Measurements from ENCODE around the gene SPOCD1.

The SPOCD1 gene

DNA sequence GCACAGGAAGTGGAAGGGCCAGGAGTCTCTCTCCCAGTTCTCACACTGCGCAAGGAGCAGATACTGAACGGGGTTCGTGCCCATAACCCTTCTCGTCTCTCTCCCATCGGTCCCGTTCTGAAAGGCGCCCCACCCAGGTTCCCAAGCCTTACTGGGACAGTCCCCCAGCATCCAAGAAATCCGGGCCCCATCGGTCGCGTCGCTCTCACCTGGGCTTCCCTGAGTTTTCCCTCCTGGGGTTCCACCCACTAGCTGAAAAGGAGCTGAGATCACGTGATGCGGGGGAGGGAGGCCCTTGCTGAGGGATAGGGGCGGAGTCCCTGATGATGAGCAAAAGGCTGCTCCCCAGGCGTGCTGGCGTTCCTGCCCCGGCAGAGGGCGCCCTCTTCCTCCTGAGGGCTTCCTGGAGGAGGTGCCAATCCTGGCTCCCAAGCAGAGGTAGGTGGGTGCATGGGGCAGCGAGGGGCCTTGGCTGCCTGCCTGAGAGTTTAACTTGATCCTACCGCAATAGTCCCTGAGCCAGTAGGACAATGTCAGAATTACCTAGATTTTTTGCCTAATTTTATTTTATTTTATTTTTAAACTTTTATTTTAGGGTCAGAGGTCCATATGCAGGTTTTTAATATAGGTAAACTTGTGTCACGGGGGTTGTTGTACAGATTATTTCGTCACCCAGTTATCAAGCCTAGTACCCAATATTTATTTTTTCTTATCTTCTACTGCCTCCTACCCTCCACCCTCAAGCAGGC, at the start of gene SPOCD1:
Gene SPOCD1 (minus strand): TSS at position 271 of the 749 bp plus-strand sequence. CDS start 689 bp downstream, outside the sequence.
- peak; percentile 70 to 85 for DNase-seq (ENCODE audit: low read depth in 1 of 2, low spot score in 1 of 2)

DNA sequence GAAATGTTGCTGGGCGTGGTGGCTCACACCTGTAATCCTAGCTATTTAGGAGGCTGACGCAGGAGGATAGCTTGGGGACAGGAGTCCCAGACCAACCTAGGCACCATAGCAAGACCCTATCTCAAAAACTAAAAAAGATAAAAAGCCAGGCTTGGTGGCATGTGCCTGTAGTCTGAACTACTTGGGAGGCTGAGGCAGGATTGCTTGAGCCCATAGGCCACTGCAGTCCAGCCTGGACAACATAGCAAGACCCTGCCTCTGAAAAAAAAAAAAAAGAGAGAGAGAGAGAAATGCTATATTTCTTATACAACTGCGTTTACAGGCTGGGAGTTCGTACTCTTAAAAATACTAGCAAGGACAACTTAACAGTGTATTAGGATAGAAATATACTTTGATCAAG, 46.2 kb upstream of the SPOCD1 start:
- no peak for DNase-seq (ENCODE audit: low read depth in 1 of 2, low spot score in 1 of 2)

DNA sequence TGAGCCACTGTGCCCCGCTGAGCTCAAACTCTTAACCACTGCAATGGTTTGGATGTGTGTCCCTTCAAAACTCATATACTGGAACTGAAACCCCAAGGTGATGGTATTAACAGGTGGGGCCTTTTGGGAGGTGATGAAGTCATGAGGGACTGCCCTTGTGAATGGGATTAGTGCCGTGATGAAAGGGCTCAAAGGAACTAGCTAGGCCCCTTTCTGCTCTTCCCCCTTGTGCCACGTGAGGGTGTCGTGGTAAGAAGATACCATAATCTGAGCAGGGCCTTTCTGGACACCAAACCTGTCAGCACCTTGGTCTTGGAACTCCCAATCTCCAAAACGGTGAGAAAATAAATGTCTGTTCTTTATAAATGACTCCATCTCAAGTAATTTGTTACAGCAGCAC, 45.5 kb upstream of the SPOCD1 start:
- no peak for DNase-seq (ENCODE audit: low read depth in 1 of 2, low spot score in 1 of 2)

DNA sequence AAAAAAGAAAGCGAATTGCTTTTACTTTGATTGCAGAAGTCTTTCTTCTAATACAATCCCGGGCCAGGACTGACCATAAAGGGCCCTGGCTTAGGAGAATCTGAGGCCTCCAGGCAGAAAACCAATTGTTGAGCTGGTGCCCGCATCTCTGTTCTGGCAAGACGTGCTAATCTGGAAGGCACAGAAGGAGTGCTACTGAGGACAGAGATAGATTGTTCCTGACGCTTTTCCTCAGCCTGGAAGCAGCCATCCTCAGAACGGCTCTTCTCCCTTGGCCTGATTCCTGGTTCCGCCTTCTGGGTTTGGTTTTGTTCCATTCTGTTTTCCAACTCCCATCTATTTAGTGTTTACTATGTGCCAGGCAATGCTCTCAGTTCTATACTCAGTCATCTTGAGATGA, 44.8 kb upstream of the SPOCD1 start:
- no peak for DNase-seq (ENCODE audit: low read depth in 1 of 2, low spot score in 1 of 2)

DNA sequence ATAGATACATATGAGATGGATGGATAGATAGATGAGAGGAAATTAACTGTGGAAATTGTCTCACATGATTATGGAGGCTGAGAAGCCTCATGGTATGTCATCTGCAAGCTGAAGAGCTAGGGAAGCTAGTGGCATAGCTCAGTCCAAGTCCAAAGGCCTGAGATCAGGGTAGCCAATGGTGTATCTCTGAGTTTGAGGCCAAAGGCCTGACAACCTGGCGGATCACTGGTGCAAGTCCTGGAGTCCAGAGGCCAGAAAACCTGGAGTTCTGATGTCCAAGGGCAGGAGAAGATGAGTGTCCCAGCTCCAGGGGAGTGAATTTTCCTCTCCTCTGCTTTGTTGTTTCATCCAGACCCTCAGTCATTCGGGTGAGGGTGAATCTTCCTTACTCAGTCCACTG, 43.9 kb upstream of the SPOCD1 start:
- DNase-seq (ENCODE audit: low read depth in 1 of 2, low spot score in 1 of 2): no peak

DNA sequence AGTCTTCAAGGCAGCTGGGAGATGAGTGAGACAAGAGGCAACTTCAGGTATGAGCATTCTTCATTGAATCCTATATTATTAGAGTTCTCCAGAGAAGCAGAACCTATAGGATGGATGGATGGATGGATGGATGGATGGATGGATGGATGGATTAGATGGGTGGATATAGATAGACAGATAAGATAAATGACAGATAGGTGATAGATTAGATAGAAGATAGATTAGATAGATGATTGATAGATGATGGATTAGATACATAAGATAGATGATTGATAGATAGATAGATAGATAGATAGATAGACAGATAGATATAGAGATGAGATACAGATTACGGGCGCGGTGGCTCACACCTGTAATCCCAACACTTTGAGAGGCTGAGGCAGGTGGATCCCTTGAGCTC, 43.2 kb upstream of the SPOCD1 start:
- no peak for DNase-seq (ENCODE audit: low read depth in 1 of 2, low spot score in 1 of 2)

DNA sequence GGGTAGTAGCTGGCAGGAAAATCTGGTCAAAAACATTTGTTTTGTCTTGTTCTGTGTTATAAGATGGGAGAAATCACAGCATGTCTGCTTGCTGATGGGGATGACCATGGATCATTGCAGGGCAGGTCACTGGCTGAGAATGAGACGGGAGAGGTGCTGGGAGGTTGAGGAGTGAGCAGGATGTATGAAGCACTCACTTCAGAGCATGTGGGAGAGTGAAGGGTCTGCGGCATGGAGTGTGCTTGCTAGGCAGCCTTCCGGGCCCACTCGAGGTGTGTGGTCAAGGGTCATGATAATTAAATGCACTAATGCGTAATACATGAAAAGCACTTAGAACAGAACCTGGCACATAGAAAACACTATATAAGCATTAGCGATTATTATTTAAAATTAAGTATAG, 42.0 kb upstream of the SPOCD1 start:
- DNase-seq (ENCODE audit: low read depth in 1 of 2, low spot score in 1 of 2): no peak

DNA sequence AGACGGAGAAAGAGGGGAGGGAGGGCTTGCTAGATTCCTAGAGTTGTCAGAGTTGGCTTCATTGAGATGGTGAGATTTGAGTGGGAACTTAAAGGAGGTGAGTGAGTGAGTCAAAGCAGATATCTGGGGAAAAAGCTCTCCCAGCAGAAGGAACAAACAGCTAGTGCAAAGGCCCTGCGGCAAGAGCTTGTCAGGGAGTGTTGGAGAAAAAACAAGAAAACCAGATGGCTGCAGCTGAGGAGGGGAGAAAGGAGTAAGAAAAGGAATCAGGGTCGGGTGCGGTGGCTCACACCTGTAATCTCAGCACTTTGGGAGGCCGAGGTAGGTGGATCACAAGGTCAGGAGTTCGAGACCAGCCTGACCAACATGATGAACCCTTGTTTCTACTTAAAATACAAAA, 40.3 kb upstream of the SPOCD1 start:
- no peak for DNase-seq (ENCODE audit: low read depth in 1 of 2, low spot score in 1 of 2)

DNA sequence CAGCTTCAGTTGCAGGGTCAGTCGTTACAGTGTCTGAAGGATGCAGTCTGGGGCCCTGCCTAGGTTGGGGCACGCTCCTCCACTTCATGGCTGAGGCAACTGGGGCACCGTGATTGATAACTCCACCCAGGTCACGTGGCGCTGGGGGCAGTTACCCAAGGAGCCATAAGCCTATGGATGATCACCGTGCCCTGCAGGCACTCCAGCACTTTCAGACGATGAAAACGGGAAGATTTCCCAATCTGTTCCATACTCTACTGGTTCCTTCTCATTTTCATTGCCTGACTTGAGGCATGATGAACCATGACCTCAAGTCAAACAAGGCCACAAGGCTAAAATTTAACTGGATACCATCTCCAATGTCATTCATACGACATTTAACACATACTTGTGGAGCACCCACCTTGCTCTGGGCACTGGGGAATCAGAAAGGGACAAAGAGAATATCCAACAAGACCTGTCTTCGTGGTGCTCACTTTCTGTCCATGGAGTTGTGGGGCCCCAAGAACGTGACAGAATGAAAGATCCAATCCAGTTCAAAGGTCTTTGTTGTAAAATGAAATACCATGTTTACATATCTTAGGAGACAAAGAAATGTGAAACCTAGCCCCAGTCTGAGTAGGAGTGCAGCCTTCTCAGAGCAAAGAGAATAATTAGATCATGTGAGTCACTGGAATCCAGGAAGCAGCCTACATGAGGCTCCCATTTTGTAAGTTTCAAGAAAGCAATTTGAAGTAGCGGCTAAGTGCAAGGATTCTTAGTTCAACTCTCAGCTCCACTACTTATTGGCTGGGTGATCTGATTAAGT, 39.4 kb upstream of the SPOCD1 start:
- DNase-seq (ENCODE audit: low read depth in 1 of 2, low spot score in 1 of 2): no peak

DNA sequence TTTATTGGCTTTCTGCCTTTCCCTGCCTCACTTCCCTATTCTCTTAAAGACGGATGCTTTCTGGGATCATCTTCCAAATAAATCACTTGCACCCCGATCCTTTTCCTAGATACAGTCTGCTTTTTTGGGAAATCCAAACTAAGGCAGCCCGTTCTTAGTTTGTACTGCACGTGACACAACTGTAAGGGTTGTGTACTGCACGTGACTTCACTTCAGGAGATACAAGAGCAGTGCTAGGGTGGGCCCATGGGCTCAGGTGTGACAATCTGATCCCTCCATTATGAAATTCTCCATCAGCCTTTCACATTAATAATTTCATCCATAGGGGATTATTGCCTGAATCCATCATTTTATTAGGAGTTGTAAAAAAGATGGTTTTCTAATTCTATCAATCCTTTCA, 33.8 kb upstream of the SPOCD1 start:
- no peak for DNase-seq (ENCODE audit: low read depth in 1 of 2, low spot score in 1 of 2)

DNA sequence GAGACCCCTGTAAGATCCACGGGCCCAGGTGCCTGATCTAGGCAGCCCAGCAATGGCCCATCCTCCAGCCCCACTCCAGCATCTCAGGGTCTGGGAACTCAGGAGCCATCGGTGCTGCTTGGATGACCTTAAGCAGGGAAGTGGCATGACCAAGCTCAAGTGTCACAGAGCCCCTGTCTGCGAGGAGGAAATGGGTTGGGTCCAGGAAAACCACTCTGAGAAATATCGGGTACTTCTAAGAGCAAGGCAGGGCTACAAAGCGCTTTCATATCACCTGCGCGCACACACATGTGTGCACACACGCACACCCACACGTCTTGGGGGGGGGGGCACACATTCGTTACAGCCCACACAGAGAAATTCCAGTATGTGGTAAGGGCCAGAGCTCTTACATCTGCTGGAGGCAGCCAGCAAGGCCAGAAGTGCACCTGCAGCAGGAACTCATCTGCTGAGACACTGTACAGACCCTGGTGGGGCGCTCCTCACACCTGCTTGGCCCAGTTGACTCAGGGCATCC, 32.6 kb upstream of the SPOCD1 start:
- DNase-seq (ENCODE audit: low read depth in 1 of 2, low spot score in 1 of 2): peak in 1 of 2 donors; percentile 13

DNA sequence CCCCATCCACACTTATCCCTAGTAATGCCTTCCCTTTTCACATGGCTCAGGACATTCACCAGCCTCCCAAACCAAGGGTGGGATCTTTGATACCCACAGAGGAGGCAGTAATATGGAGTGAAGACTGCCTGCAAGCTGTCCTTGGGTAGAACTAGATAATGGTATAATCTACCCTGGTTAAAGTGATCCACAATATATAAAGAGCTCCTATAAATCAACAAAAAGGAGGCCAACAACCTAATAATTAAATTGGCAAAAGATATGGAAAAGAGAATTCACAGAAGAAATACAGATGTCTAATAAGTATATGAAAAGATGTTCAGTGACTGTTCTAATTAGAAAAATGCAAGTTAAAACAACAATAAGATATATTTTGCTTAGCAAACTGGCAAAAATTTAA, 30.7 kb upstream of the SPOCD1 start:
- no peak for DNase-seq (ENCODE audit: low read depth in 1 of 2, low spot score in 1 of 2)

DNA sequence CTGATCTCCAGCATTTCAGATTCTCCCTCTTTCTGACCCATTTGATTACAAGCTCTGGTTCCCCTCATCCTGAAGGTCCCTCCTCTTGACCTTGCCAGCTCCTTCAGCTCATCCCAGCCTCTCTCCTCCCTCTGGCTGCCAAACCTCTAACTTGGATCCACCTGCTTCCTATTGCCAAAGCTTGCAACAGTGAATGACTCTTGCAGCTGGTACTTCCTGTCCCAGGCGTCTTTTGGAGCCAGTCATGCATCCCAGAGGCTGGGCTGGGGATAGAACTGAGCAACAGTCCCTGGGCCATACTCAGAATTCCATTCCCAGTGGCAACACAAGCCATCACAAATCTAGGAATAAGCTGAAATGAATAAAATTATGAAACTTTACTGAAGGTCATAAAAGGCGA, 27.7 kb upstream of the SPOCD1 start:
- DNase-seq (ENCODE audit: low read depth in 1 of 2, low spot score in 1 of 2): no peak

DNA sequence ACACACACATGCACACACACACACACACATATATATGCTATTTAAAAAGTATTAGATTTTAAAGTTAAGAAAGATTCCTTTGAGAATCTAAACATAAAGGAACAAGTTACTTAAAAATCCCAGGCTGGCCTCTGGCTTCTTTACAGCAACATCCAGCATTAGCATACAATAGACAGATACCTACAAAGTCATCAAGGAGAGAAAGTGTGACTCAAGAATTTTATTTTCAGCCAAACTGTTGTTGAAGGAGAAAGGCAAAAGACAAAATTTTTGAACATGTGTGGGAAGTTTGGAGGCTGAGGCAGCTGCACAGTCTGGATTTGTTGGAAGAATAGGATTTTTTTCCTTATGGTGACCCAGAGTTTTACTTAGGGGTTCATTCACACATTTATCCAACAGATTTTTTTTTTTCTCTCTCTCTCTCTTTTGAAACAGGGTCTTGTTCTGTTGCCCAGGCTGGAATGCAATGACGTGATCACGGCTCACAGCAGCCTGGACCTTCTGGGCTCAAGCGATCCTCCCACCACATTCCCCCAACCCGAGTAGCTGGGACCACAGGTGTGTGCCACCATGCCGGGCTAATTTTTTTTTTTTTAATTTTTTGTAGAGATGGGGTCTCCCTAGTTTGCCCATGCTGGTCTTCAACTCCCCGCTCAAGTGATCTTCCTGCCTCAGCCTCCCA, 24.0 kb upstream of the SPOCD1 start:
- DNase-seq (ENCODE audit: low read depth in 1 of 2, low spot score in 1 of 2): no peak

DNA sequence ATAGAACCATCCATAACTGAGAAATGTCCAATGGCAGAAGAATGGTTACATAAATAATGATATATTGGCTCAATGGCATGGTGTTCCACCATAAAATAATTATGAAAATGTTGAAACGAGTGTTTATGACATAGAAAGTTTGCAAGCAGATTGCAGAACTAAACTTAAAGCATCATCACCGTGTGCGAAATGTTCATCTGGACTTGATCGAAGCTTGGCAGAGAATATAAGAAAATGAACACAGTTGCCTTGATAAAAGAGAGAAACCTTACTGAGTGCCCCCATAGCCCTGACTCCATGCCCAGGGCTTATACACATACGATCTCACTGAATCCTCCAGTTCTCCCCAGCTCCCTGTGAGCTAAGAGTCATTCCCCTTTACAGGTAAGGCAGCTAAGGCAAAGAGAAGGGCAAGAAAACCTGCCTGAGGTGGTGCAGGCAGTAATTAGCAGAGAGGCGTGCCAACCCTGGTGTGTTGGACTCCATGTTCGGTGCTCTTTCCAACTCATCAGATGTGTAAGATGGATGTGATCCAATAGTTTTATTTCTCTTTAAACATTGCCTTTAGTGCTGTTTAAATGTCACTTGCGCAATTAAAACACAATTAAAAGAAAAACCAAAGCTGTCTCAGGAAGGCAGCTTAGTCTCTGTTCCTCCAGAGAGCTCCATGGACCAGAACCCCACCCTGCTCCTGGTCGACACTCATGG, 21.8 kb upstream of the SPOCD1 start:
- no peak for DNase-seq (ENCODE audit: low read depth in 1 of 2, low spot score in 1 of 2)

DNA sequence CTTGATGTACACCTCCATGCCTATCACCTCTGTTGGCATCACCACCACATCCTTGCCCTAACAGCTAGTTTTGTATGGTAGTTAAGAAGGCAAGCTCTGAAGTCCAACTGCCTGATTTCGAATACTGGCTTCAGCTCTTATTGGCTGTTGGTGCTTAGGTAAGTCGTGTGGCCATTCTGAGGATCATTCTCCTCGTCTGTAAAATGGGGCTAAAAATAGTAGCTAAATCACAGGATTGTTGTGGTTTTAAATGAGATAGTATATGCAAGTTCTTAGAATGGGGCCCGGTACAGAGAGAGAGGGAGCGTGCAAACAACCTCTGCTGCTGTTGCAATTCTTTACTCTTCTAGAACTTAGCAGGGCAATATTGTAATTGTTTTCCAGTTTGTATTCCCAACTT, 20.8 kb upstream of the SPOCD1 start:
- no peak for DNase-seq (ENCODE audit: low read depth in 1 of 2, low spot score in 1 of 2)

DNA sequence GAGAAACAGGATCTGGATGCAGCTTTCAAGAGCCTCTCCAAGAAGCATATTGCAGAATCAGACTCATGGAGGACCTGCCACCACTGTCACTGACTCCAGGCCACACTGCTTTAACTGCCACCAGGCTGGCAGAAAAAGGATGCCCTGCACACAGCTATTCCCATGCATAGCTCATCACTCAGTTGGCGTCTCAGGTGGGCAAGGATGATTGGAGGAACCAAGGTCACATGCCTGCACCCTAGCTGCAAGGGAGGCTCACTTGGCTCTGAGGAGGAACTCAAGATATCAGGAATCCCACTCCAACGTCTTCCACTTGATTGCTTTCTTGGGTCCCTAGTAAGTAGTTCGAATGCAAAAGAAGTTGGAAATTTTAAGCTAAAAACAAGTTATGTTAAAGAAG, 19.6 kb upstream of the SPOCD1 start:
- no peak for DNase-seq (ENCODE audit: low read depth in 1 of 2, low spot score in 1 of 2)

DNA sequence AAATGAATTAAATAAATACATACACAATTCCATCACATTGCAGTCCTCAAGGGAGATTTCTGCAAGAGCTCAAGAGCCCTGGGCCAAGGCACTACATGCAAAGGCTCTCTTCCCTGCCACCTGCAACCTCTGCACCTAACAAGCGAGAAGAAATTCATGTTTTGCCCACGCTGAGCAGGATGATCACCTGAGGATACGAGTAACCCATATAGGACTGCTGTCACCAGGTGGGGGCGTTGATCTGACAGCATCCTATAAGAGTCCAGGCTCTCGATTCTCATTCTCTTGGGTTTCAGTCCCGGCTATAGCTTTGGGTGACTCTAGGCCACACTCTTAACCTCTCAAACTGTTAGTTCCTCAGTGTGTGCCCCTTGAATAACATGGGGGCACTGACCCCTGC, 18.7 kb upstream of the SPOCD1 start:
- no peak for DNase-seq (ENCODE audit: low read depth in 1 of 2, low spot score in 1 of 2)

DNA sequence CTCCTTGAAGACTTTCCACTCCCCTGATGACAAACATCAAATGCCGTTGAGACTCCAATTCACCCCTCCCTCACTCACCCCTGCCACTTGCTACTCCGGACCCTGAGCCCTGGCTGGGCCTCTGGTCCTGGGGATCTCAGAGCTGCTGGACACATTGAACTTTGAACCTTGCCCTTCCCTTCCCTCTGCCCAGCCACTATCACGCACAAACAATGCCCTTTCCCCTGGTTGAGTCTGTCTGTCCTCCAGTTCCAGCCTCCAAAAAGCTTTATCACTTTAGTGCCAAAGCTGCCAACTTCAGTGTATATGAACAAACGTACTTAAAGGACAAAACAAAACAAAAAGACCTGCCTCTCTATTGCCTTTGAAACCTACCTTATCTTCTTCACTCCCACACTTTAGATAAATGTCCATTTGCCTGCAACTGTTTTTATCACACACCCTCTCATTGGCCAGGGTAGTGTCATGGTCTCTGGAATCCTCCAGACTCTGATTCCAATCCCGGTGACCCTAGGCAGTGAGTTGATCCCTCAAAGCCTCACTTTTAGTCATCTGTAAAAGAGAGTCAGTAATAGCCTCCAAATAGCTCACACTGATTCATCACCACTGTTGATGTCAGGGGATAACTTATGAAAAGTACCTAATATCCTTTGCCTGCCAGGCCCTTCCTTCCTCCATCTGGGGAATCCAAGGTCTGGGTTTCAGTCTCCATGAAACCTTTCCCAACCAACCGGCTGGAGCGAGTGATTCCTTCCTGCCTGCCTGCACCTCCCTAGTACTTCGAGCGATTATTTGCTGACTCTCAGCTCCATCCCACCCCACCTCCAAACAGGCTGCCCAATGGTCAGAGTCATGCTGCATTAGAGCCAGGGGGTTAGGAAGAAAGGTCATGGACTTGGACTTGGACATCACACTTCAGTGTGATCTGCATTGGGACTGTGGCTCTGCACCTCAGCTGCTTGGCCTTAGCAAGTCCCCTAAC, 15.9 kb upstream of the SPOCD1 start:
- DNase-seq (ENCODE audit: low read depth in 1 of 2, low spot score in 1 of 2): no peak

DNA sequence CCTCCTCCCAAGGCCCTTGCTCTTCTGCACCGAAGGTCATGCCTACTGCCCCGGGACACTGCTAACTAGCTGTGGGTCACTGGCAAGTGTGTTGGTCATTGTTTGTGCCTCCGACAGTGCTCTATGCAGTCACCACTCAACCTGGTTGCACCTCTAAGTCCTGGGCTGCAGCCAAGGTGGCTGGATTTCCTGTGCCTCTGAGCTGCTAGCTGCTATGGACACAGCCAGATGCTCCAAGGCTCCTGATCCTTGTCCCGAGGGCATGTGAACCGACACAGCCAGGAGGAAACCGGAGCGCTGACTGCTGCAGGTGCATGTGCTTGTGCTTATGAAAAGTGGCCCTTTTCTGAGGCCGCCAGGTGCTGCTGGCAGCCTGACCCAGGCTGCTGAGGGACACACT, 14.7 kb upstream of the SPOCD1 start:
- no peak for DNase-seq (ENCODE audit: low read depth in 1 of 2, low spot score in 1 of 2)

Data from activated CD4-positive, alpha-beta T cell treated with anti-CD3 and anti-CD28 coated beads, Interleukin-2, amount 50 U/mL, for 24 hours (primary cell).